GM18873 (cell line): ENCODE data around the gene KCNJ10.

ENCODE experiments used
- ATAC-seq: cut with Tn5 transposase; IDR thresholded peaks from one replicate; pipeline ENCODE4 v1.9.1; 2021; ENCODE audit warnings: mild to moderate bottlenecking, moderate library complexity, moderate number of reproducible peaks; ENCODE audit not compliant: unreplicated experiment, low FRiP score

KCNJ10 gene

GRCh38 chr1:160085686-160086455, 15.9 kb upstream of the KCNJ10 start:
- ATAC-seq, result no peak

DNA sequence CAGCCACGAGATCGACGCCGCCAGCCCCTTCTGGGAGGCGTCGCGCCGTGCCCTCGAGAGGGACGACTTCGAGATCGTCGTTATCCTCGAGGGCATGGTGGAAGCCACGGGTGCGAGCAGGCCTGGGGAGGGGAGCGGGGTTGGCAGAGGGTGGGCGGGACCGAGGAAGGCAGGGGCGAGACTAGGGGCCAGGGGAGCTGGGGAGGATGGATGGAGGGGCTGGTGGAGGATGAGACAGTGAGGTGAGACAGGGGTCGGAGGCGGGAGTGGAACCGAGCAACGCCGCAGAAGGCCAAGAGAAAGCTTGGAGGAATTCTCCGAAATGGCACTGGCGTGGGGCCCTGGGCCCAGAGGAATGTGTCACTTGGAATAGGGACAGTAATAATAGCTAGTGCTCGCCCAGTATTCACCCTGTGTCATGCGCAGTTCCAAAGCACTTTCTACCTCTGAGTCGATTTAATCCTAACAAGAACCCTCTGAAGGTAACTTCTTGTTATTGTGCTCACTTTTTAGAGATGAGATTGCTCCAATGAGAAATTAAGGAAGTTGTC, 14.9 kb upstream of the KCNJ10 start:
- ATAC-seq, result no peak

GRCh38 chr1:160083968-160084770, 14.2 kb upstream of the KCNJ10 start:
- no peak for ATAC-seq

- ATAC-seq, result no peak
Observed at GRCh38 chr1:160082926-160083325, 13.0 kb upstream of the KCNJ10 start.

DNA sequence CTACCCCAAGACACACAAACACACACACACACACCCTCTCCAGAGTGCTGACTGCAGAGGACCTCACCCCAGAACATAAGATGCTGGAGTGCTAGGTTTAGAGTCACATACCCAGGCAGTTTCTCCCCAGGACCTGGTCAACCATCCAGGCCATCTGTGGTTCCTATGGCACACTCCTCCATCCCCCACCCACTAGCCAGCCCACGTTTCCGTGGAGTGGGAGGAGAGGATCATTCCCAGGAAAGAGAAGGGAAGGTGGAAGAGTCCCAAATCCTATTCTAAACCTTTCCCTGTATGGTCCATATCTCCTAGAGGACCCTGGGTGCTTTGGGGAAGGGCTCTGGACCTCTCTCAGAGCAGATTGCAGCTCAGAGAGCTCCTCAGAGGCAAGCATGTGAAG, 12.5 kb upstream of the KCNJ10 start:
- ATAC-seq, result no peak

DNA sequence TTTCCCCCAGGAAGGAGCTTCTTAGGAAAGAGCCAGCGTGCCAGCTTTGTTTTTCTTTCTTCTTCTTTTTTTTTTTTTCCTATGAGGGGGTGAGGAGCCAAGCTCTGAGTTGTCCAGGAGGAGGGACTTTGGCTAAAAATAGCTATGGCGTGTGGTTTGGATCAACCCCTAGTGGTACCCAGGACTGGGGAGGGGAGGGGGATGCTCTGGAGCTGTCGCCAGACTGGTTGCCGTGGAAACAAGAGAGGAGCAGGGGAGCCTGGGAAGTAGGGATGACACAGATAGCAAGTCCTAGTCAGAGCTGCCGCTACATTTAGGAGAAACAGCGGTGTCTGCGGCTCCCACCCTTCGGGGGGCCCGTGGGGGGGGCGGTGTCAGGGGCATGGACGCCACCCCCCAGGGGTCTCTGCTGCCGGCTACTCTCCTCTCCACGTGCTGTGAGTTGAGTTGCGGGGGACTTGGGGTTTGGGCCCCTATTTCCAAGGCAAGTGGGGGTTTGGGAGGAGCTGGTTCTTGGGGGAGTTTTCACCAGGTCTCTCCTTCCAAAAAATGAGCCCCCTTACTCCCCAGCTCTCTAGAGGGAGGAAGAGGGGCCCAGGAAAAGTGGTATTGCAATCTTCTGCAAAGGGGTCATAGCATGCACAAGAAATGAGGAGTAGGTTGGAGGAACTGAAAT, 11.4 kb upstream of the KCNJ10 start, which contains the start of gene KCNJ9:
Gene KCNJ9, plus strand, starts transcription at position 278 of the 676 bp plus-strand sequence. CDS start 2,493 bp downstream, outside the sequence.
- no peak for ATAC-seq

- ATAC-seq, result no peak
Observed at GRCh38 chr1:160080381-160081100, 10.6 kb upstream of the KCNJ10 start.

DNA sequence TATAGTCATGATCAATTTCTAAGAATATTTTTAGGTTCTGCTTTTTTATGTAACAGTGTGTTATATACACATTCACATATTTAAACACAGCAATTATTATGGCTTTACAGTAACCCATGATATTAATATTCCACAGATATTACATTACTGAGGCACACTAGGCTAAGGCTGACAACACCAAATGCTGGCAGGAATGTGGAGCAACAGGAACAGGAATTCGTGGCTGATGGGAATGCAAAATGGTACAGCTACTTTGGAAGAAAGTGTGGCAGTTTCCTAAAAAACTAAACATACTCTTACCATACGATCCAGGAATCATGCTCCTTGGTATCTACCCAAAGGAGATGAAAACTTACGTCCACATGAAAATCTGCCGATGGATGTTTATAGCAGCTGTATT, 9.5 kb upstream of the KCNJ10 start:
- no peak for ATAC-seq

- ATAC-seq, result no peak
Observed at GRCh38 chr1:160078512-160079195, 8.7 kb upstream of the KCNJ10 start.

DNA sequence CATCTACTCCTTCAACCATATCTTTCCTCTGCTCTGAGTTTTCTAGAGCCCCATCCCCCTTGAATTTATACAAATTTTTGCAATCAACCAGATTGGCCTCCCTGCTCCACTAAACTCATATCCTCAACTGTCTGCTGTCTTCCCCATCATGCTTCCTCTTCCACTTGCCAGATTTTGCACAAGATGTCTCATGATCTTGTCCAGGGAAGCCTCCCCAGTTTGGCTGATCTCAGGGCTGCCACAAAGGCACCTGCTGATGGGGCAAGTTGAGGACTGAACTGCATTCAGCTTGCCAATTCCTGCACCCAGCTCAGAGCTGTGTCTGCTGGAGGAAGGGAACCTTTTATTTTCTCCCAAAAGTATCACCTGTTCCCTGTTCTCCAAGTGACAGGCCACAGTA, 7.5 kb upstream of the KCNJ10 start:
- ATAC-seq, result no peak

DNA sequence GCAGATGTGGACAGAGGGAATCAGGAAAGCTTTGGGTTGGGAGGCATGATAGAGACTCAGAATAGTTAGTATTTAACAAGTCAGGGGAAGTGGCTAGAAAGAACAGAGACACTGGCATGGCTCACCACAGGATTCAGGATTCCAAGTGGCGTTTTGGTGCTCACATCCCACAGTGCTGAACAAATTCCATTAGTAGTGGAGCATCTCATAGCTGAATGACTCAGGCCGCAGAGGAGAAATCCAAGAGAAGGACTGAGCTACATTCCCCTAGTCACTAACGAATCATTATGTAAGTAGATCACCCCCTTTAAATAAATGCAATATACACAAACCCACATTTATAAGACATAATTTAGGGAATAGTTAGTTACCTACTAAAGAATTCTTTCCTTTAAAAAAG, 6.3 kb upstream of the KCNJ10 start:
- ATAC-seq, result no peak

- no peak for ATAC-seq
Observed at GRCh38 chr1:160075836-160076235, 5.9 kb upstream of the KCNJ10 start.

DNA sequence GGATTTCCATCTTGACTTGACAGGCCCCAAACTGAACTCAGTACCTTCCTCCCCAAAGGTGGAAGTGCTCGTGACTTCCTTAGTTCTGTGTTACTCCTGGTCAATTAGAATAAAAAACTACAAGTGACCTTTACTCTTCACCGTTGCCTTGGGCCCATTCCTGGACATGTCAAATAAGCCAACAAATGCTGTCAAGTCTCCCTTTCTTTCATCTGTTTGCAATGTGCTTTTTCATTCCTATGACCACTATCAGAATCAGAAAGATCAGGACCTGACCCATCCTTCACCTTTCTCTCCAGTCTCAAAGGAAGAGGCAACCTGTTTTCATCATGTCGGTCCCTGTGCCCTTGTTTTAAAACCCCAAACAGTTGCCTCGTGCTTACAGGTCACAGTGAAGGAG, 4.9 kb upstream of the KCNJ10 start:
- no peak for ATAC-seq

- no peak for ATAC-seq
Observed at GRCh38 chr1:160071289-160071688, 1.3 kb upstream of the KCNJ10 start.

DNA sequence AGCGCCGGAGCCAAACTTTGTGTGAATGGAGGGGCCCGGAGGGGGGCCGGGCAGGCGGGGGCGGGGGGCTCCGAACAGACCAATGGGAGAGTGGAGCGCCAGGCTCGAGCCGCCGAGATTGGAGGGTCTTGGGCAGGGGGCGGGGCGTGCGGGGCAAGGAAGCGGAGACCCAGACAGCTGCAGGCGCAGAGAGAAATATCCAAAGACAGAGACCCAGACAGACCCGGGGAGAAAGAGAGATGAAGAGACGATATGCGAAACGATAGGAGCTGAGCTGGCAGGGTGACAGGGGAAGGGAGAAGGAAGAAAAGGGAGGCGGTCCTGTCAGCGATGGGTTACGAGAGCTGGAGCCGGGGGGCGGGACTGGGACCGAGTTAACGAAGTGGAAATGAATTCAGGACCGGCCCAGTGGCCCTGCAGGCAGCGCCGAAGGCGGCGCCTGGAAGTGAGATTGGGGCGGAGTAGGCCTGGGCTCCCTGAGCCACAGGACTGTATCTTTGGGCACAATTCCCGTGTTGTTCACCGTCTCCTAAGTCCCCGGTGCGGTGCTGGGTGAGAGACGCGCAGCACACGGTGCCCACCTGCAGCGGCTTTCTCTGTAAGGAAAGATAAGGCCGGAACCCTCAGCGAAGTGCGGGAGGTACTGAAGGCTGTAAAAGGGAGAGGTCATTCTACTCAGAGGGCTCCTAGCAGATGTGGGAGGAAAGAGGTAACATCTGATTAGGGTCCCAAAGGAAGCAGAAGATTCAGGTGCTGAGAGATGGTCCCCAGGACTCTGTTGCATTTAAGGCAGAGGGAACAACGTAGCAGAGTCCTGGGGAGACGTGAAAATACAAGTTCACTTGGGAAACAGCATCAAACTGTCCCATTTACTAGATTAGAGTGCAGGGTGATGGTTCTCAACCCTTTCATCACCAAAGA, 543 bp upstream of the KCNJ10 start:
- ATAC-seq, result no peak

- ATAC-seq, result no peak
Observed at GRCh38 chr1:160068225-160068624, 1.7 kb downstream of the KCNJ10 start.

DNA sequence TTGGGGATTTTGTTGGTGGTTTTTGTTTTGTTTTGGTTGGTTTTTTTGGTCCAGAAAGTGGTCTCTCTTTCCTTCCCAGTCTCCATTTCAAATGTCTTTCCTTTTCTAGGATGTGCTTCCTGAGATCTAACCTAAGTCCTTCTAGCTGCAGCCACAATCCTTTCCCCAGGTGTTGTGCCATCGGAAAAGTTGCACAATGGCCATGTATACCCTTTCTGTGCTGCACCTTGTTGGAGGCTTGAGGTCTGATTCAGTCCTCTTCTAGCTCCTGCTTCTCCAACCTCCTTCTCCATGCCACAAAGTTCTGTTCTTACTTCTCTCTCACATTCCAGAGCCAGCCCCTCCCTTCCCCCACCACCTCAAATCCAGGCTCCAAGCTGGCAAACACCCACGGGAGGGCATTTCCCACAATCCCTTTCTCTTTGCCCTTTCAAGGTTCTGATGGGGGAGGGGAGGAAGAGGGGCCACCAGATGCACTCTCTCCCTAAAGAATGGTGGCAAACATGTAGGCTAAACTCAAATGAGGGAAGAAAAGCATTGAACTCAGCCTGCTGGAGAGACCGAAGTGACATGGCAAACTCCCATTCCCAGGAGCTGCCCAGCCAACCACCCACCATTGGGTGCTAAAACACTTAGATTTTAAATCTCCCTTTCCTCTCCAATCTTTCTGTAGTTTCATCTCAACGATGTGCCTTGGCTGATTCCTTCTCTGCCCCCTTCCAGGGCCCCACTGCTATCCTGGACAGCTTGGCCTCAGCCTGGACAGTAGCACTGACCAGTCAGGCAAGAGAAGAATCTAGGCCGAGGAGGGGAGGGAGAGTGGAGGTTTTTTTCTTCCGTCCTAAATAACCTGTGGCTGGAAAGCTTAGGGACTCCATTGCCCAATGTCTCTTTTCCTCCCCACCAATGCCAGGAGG, 2.9 kb downstream of the KCNJ10 start:
- ATAC-seq, result no peak

- ATAC-seq, result no peak
Observed at GRCh38 chr1:160064746-160065145, 5.2 kb downstream of the KCNJ10 start.
